Measurements from ENCODE around the gene DGKK. TPM values are rescaled to one million over a fixed set of nuclear protein-coding genes. Genes with fewer than 3 reads are reported as not detected.
A peak's percentile ranks its signal among the peaks of the same experiment; 100 is the strongest.

DGKK gene
- 0.70 and 0.98 TPM in 2 replicates for total RNA-seq (ENCODE audit: low replicate concordance)
- long read RNA-seq: 0 reads

GRCh38 chrX:50470103-50471031 lies at the start of gene DGKK:
Gene DGKK, minus strand, starts transcription at chrX:50470825. Its CDS starts 147 bp downstream, at chrX:50470678.
- H3K36me3 Mint-ChIP-seq: no peaks in the 10 kb centered on the region
- H3K4me1 Mint-ChIP-seq (ENCODE audit: unreplicated experiment): peaks cover 4% of the 10 kb centered on the region
- TF ChIP-seq CTCF (conservative IDR thresholded peaks at IDR 0.05): no peak
- H3K4me3 Mint-ChIP-seq: peak within 1 kb of the TSS; percentile 82
- peaks cover 90% of the 10 kb centered on the region for H3K27me3 Mint-ChIP-seq
- H3K27ac Mint-ChIP-seq: no peak within 1 kb of the TSS
- no peaks in the 10 kb centered on the region for H3K9me3 Mint-ChIP-seq
- DNase-seq (ENCODE audit: extremely low spot score, unreplicated experiment): peak; percentile 72

- Mint-ChIP-seq H3K4me3 (no peak overlapping the region), H3K27me3 (no peaks in the 10 kb centered on the region), H3K4me1 (ENCODE audit: unreplicated experiment) (no peaks in the 10 kb centered on the region), H3K36me3 (no peaks in the 10 kb centered on the region), H3K9me3 (peaks cover 5% of the 10 kb centered on the region), H3K27ac (no peak overlapping the region)
- no peak for DNase-seq (ENCODE audit: extremely low spot score, unreplicated experiment)
- no peak for TF ChIP-seq CTCF (conservative IDR thresholded peaks at IDR 0.05)
Measured at GRCh38 chrX:50514811-50515210, 44.2 kb upstream of the DGKK start.

GRCh38 chrX:50497114-50497513 lies 26.5 kb upstream of the DGKK start:
- no peak overlapping the region for H3K4me3 Mint-ChIP-seq
- no peaks in the 10 kb centered on the region for H3K27me3 Mint-ChIP-seq
- no peaks in the 10 kb centered on the region for H3K9me3 Mint-ChIP-seq
- H3K27ac Mint-ChIP-seq: no peak overlapping the region
- H3K4me1 Mint-ChIP-seq (ENCODE audit: unreplicated experiment): no peaks in the 10 kb centered on the region
- H3K36me3 Mint-ChIP-seq: no peaks in the 10 kb centered on the region
- no peak for DNase-seq (ENCODE audit: extremely low spot score, unreplicated experiment)
- no peak for TF ChIP-seq CTCF (conservative IDR thresholded peaks at IDR 0.05)

- no peak for TF ChIP-seq CTCF (conservative IDR thresholded peaks at IDR 0.05)
- Mint-ChIP-seq H3K27me3 (no peaks in the 10 kb centered on the region), H3K36me3 (no peaks in the 10 kb centered on the region), H3K27ac (no peak overlapping the region), H3K9me3 (no peaks in the 10 kb centered on the region), H3K4me1 (ENCODE audit: unreplicated experiment) (no peaks in the 10 kb centered on the region), H3K4me3 (no peak overlapping the region)
- DNase-seq (ENCODE audit: extremely low spot score, unreplicated experiment): no peak
Measured at GRCh38 chrX:50495616-50496015, 25.0 kb upstream of the DGKK start.

- H3K36me3 Mint-ChIP-seq: no peaks in the 10 kb centered on the region
- TF ChIP-seq CTCF (conservative IDR thresholded peaks at IDR 0.05): no peak
- no peaks in the 10 kb centered on the region for H3K4me1 Mint-ChIP-seq (ENCODE audit: unreplicated experiment)
- no peak for DNase-seq (ENCODE audit: extremely low spot score, unreplicated experiment)
- no peak overlapping the region for H3K4me3 Mint-ChIP-seq
- H3K27ac Mint-ChIP-seq: no peak overlapping the region
- no peaks in the 10 kb centered on the region for H3K9me3 Mint-ChIP-seq
- H3K27me3 Mint-ChIP-seq: no peaks in the 10 kb centered on the region
Measured at GRCh38 chrX:50492720-50493119, 22.1 kb upstream of the DGKK start.
